NCI-H146 treated with DMSO at 0.1 percent for 48 hours (cell line): ENCODE measurements around the gene CLRN1.

Experiments
- DNase-seq: peaks from one replicate; lab custom pipeline; 2025; ENCODE audit not compliant: unreplicated experiment; lab: John Stamatoyannopoulos, UW

CLRN1 gene

DNA sequence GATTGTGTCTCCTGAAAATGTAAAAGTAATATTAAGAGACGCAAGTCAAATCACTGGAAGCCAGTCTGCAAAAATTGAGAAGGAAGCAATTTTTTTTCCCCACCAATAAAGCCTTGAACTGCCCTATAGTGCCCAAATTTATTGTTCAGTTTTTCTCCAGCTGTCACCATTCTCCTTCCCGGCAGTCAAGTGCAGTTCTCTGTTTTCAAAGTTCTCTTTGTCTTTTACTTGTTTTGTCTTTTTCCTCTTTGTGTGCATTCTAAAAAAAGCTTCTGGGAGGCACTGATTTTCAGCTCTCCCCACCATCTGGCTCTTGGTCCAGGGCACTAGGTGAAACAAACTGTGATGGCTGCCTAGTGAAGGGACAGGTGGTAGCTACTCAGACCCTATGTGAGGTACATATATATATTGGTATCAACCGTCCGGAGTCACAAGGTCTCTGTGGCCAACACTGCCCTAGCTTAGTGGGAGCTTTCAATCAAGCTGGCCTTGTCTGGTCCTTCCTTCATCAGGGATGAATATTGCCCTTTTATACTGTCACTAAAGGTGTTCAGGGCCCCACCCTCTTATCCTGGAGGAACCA, 6.1 kb upstream of the CLRN1 start:
- no peak for DNase-seq

DNA sequence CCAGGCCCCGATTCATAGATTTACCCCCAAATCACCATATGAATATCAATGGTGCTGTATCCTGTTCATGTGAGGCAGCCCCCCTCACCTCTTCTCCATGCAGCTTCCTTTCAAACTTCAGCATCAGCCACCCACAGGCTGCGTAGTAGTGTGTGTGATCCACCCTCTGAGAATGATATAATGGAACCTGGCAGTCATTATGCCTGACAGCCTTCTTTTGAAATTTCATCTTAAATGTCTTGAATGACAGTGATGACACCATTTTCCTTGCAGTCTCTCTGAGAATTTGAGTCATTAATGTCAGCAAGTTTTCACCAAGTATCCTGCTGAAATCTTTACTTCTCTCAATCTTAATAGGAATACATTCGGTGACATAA, 3.5 kb upstream of the CLRN1 start:
- DNase-seq: no peak

DNA sequence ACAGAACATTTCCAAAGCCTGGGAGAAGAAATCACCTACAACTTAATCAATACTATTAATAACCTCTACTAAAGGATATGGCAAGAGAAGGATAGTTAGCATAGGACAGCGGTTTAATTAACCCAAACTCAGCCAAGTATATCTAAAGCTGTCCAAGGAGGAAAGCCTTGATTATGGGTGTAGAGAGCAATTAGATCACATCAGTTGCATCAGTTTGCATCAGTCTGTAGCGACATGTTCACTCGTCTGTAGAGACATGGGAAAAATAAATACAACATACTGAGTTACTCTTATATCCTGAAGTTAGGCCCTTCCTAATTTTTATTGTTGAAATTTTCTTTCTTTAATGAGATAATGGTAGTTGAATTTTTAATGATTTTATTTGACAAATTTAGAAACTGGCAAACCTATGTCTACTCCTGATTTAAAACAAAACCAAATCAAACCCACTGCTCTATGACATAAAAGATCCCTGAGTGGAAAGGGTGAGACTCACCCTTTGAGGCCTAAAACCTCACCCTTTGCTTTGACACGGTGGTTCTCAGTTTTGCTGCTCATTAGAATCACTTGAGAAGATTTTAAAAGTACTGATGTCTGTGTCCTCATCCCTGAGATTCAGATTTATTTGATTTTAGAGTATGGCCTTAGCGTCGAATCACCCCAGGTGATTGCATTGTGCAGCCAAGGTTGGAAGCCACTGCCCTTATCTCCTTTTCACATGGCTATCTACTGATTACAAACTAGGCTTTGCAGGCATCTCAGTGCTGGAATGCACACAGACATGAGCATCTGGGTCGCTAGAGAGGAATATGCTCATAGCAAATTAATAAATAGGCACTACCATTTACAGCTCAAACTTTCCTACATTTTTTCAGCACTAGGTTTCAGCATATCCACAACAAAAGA, 2.8 kb upstream of the CLRN1 start:
- no peak for DNase-seq

DNA sequence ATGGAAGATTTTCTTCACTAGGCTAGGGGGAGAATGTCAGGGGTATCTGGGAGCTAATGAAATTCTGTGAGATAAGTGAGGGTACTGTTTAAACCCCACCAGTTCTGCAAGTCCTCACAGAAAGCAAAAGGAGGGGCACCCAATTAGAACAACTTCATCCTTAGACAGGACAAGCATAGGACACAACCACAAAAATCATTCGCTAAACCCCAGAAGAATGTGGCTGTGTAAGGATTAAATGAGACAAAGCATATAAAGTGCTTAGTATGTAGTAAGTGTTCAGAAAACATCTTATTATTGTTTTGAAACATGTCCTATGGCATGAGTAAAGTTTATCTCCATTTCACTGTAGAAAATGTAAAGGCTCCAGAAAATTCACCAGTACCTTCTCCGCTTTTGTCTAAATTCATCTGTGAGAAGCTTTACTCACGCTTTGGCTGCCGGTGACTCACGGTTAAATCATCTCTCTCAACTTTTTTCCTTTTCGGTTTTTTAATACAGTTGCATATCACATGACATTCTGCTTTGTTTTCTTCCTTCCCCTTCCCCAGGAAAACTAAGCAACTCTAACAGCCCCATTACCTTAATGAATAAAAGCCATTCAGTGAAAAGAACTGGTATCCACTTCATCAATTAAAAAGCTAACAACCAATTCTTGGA, 1.7 kb downstream of the CLRN1 start:
- no peak for DNase-seq

DNA sequence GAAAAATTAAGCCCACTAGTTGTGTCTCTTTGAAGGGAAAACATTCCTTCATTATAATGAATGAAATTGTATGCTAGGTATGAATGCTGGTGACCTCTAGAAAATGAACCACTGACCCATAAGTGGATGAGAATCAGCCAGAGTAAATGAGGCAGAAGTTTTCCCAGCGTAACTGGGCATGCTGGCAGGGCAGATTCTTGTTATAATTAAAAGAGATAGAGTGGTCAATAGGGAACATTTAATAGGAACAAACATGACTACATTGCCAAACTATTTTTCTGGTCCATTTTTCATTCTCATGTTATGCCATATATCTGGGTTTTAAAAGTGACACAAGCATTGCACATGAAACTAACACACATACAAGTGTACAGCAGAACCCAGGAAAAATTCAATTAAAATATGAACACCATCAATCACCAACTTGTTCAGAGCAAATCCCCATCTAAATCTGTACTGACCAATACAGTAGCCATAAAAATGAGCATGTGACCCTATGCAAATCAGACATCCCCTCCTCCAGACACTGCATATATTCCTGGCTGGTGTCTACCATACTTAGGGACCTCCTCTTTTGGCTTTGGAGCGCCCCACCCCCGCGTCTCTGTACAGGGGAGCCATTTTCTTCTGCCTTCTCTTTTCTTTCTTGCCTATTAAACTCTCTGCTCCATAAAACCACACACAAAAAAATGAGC, 4.0 kb downstream of the CLRN1 start:
- DNase-seq: no peak

DNA sequence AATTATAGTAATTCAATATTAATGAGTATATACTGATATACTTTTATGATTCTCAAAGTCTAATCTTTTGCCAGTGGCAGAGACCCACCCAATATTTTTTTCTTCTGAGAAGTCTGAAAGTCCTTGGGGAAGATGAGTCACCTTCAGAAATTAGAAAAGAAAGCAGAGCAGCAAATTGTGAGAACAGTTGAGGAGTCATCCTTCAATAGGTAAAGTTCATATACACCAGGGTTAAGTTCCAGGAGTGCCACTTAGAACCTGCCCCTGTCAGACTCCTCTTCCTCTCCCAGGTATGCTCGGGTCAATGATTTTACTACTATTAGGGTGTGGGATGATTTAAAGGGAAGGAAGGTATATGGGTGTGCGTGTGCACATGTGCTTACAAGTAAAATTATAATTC, 7.1 kb downstream of the CLRN1 start:
- no peak for DNase-seq

DNA sequence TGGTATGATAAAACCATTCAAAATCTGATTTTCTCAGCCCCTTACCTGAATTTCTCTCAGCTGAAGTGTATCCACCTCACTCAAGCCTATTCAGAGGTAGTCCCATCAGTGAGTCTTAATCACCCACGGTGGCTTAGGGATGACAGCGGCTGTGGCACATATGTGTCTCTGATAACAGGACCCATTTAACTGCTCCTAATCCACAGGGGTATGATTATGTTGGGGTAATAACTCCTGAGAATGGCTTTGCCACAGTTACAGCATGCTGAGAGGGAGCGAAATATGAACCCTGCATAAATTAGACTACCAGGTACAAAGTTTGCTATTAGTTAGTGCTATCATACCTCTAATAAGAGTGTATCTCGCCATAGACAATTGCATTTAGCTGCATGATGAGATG, 10.6 kb downstream of the CLRN1 start:
- DNase-seq: peak; percentile 24

DNA sequence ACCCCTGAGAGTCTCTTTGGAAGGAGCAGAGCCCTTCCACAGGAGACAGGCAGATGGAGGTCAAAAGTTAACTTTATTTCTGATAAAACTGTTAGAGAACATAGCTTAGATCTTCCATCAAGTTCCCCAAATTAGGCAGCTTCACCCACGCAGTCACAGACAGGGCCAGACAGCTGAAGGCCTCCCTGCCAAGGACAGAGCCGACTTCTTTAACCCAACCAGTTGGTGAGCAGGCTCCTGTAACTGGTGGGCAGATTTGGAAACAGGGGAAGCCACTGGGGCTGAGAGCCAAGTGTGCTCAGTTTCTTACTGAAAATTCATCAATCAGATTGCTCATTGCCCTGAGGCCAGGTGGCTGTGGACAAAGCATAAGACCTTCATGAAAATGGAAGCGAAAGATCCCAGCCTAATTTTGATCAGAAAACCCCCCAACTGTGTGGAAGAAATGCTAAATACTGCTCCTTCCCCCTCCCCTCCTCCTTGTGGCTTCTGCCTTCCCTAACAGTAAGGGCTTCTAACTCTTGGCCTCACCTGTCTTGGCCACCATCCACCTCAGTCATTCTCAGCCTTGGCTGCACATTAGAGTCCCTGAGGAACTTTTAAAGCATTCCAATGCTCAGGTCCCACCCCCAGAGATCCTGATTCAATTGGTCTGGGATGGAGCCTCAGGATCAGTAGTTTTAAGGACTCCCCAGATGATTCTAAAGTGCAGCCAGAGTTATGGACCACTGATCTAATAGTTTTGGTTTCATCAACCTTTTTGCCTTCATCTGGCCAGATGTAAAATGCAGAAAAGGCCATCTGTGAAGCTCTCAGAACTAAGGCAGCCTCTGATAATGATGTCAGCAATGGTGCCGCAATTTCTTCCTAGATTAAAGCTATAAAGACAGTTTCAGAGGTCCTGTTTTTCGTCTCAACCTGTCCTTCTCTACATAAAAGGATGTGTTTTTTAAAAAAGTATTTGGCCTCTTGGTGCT, 11.5 kb downstream of the CLRN1 start:
- DNase-seq: no peak

DNA sequence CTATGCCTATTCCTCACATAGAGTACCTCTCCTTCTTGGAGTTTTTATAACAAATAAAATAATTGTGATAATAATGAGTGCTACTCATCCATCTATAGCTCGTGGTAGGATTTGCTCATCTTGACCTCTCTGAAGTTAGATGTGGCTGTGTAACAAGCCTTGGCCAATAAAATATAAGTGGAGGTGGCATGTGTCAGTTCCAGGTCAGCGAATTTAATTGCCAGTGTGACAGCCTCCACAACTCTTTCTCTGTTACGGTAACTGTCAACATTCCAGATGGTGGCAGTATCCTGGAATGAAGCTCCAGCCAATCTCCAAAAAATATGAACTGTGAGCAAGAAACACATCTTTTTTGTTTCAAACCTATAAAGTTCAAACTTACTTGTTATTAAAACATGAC, 13.8 kb downstream of the CLRN1 start:
- no peak for DNase-seq

DNA sequence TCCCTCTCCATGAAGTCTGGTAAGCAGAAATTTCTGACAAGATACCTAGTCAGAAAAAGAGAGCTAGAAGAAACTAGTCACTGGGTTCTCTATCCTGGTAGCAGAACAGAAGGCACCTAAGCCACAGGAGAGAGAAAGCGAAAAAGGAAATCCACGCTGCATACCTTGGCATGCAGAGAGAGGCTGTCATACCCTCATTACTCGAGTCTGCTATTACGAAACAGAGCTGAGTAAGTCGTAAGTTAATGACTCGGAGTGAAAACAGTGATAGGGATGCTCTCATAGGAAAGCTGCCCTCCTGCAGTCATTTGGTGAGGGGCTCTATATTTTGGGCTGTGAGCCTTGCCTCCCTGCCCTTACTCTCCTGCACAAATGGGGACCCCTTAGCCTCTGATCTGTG, 16.2 kb downstream of the CLRN1 start:
- no peak for DNase-seq

DNA sequence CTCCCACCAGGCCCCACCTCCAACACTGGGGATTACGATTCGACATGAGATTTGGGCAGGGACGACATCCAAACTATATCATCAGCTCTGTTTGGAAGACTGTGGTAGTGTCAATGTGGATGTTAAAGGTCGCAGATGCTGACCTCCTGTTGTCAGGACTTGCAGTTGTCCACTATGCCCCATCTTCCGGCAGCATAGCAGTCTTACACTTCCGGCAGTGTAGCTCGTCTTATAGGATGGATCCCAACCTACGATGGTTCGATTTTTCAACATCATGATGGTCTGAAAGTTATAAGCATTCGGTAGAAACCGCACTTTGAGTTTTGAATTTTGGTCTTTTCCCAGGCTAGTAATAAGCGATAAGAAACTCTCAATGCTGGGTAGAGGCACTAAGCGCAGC, 20.6 kb downstream of the CLRN1 start:
- no peak for DNase-seq

DNA sequence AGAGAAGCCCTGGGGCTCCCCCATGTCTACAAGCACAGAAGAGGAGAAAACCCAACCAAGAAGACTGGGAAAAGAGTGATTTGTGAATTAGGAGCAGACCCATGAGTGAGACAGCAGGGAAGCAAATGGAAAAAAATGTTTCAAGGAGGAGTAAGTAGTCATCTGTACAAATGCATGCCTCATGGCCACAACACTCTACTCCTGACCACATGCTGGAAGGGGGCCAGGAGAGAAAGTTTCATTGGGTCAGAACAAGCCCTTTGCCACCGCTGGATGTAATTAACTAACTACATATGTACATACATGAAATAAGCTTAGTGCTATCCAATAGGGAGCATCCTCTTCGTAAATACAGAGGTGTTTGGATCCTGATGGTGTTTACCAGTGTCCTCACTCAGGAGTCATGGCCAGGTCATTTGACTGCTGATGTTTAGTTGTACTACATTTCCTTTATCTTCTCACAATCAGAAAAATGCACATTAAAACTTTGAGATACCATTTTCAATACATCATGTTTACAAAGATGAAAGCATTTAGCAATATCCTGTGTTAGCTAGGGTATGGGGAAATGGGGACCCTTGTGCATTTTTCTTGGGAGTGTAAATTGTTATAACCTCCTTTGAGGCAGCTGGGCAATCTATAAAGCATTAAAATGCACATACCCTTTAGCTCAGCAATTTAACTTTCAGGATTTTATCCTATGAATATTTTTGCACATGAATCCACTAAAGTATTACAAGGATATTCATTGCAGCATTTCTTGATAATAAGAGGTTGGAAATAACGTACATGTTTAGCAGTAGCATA, 27.1 kb downstream of the CLRN1 start:
- no peak for DNase-seq

DNA sequence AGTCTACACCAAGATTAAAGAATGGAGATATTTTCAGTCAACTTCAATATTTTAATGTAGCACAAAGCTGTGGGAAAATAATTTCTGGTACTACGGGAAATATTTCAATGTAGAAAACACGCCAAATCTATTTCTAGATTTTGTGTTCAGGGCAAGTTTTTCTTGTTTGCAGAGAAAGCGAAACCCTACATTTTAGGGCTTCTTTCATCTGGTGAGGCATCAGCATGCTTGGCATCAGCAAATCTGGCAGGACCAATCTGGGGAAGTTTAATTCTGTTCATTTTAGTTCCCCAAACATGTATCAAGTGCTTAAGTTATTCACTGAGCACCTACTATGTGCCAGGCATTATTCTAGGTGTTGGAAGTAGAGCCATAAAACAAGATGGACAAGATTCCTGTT, 30.3 kb downstream of the CLRN1 start:
- no peak for DNase-seq

DNA sequence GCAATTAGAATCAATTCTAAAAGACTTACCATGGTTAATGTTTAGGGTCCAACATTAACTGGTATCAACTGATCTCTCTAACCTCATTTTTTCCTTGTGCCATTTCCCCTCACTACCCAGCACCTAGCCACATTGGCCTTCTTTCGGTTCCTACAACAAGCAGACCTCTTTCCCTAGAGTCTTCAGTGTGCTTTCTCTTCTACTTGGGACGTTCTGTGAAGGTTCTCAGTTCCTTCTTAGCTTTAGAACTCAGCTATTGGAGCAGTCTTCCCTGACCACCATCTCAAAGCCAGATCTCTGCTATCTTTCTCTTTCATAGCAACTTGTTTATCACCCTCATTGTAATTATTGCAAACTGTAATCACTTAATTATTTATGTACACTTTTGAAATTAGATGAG, 35.8 kb downstream of the CLRN1 start:
- no peak for DNase-seq

DNA sequence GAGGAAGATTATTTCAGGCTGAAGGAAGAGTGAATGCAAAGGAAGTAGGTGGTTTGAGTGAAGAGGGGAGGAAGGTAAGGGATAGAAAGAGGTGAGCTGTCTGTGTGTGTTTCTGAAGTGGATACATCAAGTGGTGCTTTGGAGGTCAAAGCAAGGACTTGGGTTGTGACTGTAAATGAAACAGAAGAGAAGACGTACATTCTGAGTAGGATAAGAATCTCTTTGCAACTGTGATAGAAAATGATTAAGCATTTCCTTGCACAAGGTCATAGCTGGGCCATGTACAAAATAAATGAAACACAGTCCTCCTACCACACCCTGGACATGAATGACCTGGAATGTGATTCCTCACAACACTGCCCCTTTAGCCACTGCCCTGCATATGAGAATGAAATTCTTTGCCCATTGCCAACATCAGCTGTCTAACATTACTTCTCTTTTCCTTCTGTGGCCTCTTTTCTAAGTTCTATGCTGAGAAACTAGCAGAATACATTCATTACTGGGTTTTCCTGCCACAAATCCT, 39.0 kb downstream of the CLRN1 start:
- no peak for DNase-seq

DNA sequence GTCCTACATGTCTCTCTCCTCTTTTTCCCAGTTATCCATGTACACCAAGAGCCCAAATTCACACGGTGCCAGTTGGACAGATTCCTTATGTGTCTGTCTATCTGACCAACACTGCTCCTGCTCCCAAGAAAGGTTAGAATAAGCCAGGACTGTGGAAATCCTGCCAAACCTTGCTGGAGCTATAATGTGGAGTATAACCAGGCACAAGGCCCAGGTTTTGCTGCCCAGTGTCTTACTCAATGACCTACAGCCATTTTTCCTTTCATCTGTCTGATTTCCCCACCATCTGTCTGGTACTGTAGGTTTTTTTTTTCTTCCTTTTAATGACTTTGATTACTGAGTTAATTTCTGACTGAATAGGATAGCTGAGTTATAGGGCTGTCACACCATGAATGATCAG, 40.8 kb downstream of the CLRN1 start:
- no peak for DNase-seq

DNA sequence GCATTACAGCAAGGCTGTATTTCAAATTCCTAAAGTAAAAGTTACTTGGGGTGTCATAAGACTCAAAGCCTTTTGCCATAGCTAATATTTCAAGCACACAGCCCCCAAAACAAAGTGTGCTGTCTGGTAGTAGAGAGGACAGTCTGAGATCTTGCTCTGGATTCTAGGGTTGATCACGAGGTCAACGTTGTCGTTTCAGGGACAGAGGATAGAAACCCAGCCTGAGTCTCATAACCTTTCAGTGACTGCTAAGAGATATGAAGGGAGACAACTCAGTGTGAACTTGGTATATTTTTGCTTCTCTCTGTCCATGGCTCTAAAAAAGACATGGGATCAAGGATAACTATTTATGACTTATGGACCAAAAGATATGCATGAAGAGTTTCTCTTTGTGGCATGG, 41.7 kb downstream of the CLRN1 start:
- DNase-seq: no peak

DNA sequence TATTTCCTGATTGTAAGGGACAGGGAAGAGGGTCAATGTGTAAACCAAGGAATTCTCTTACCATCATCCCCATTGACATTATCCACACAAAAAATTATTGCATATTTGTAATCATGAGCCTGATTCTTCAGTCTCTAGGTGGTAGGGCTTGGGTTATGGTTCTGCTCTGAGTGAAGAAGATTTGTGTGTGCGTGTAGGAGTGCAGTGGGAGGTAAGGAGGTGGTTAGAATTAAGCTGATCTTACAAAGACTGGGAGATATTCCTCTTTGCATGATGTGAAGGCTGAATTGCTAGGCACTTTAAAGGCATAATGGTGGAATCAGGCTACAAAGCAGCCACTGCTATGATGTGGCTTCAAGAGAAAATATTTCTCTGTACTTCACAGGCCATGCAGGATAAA, 44.3 kb downstream of the CLRN1 start:
- no peak for DNase-seq

DNA sequence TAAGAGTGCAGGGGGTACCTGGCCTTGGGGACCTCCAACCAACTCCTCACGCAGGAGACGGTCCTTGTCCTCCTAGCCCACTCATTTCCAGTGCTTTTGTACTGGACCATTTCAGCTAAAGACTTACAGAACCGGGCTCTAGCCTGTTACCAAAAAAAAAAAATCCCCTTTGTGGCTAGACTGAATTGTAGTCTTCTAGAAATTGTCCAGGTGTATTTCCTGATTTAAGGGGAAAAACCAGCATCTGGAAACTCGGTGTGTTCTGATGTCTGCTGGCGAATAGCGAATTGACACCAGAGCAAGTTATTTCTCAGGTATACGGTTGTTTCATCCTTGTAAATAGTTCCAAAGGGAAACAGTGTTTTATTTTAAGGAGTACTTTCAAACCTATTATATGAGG, 46.2 kb downstream of the CLRN1 start:
- DNase-seq: no peak
